ENCODE data around the gene ZDHHC14.
"Not testable (repeated sequence)": the region's sequence is repeated elsewhere in the genome, so short reads cannot be mapped to it uniquely, and the experiment has no call there.

ZDHHC14 gene

DNA sequence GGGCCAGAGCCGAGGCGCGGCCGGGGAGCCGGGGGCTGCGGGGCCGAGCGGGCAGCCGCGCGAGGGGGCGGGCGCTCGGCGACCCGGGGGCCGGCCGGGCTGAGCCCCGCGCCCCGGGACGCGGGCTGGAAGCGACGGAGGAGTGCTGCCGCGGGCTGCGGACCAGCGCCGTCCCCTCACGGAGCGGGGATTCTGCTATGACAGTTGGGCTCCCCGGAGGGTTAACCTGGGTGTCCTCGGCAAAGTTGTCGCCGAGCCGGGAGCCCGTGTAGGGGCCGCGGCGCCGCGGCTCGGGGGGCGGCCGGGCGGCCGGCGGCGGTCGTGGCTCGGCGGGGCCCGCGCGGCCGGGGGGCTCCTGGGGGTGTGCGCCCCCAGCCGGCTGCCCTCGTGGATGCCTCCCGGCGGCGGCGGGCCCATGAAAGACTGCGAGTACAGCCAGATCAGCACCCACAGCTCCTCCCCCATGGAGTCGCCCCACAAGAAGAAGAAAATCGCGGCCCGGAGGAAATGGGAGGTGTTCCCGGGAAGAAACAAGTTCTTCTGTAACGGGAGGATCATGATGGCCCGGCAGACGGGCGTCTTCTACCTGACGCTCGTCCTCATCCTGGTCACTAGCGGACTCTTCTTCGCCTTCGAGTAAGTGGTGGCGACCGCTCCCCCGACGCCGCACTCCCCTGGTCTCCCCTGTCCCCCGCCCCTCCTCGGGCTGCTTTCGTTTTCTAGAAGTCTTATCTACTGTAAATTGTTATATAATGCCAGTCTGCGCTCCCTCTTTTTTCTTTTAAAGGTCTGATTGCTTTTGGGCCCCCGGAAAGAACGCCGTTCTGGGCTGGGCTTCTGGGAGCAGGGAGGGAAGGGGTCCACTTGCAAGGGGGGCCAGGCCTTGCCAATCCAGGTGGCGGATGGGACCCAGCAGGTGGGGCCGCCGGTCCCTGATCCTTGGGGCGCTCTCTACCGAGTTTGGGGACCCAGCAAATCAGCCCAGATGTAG is 936 bp downstream of the ZDHHC14 start:
- DNase-seq = no peak

DNA sequence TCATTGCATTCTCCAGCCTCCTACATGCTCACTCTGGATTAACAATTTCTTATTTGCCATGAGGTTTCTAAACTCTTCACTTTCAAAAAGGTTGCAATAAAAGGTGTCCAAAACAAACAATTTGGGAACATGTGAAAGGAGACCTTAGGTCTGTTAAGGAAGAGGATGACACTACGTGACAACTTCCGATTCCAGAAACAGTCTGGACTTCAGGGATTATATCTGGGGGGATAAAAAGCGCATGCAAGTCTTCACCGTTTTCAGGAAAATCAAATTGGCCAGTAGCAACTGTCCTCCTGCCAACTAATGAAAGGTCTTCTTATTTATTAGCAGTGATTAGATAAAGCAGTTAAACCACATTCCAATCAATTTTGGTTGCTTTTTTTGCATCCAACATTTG is 1.8 kb downstream of the ZDHHC14 start:
- DNase-seq = no peak

DNA sequence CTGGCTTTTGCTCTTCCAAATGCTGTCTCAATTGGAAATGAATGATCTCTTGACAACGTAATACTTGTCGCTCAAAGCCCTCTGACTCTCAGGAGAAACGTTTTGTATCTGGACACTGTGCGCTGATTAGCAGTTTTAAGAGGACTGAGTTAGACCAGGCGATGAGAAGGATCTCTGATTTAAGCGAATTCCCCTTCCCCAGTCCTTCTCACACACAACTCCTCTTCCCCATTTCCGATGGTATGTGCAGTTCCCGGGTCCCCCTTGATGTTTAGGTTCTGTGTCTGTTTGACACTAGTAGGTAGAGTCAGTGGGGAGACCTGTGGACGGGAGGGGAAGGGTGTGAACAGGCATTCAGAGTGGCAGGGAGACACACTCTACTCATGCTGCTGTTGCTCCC is 2.5 kb downstream of the ZDHHC14 start:
- no peak for DNase-seq

DNA sequence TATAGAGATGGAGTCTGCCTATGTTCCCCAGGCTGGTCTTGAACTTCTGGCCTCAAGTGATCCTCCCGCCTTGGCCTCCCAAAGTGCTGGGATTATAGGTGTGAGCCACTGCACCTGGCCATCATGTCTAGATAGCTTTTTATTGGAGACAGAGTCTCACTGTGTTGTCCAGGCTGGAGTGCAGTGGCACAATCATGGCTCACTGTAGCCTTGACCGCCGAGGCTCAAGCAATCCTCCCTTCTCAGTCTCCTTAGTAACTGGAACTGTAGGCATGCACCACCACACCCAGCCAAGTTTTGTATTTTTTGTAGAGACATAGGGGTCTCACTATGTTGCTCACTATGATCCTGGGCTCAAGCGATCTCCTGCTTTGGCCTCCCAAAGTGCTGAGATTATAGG is 4.0 kb downstream of the ZDHHC14 start:
- DNase-seq = not testable (repeated sequence)

DNA sequence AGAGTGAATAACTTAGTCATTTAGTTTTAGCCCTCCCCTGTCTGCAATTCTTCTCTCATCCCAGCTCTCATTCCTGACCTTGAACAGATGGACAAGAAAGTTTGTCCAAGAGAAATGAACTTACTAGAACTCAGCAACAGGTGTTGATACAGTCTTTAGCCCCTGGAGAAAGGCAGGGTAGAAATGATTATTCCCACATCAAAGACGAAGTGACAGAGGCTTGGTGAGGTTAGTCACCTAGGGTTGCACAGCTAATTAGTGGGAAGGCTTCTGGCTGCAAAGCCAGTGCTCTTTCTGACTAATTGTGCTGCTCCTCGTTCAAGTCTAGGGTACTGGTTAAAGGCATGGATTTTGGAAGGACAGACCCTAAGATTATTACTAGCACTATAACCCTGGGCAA is 4.5 kb downstream of the ZDHHC14 start:
- DNase-seq = no peak

DNA sequence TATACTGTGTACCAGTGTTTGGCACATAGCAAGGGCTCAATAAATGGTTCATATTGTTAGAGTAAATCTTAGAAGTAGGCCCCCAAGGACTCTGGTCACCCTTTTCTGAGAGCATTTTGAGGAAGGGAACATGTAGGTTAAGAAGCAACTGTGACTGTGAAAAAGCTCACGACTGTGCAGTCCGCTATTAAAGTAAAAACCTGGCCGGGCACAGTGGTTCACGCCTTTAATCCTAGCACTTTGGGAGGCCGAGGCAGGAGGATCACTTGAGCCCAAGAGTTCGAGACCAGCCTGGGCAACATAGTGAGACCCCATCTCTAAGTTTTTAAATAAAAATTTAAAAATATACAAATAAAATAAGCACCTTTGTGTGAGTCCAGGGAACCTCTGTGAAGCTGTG is 5.0 kb downstream of the ZDHHC14 start:
- no peak for DNase-seq

DNA sequence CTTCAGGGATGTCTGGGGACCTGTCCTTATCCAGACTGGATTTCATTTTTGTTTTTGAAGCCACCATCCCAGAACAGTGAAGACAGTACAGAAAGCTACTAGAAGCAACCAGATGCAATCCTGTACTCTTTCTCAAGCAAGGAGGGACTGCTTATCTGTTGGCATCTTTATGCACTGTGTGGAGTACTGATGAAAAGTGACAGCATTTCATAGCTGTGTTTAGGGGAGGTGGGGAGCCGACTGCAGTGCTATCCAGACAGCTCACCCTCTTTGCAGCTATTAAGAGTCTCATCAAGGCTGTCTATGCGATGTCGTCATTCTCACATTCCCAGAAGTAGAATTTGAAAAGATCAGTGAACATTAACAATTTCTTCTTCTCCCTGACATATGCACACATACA is 5.5 kb downstream of the ZDHHC14 start:
- DNase-seq = no peak

DNA sequence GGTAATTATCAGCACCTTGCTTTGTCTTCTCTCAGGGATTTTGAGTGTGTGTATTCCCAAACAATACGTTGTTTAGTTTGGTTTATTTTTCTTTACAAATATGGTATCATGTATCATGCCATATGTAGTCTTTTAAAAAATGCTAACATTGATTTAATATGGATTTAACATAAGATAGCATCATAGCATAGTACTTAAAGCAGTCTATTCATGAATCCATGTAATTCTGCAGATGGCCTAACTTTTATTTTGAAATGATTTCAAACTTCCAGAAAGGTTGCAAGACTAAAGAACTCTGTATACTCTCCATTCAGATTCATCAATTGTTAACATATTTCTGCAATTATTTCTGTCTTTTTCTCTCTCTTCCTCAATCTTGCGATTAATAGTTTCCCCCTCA is 7.9 kb downstream of the ZDHHC14 start:
- DNase-seq = no peak

DNA sequence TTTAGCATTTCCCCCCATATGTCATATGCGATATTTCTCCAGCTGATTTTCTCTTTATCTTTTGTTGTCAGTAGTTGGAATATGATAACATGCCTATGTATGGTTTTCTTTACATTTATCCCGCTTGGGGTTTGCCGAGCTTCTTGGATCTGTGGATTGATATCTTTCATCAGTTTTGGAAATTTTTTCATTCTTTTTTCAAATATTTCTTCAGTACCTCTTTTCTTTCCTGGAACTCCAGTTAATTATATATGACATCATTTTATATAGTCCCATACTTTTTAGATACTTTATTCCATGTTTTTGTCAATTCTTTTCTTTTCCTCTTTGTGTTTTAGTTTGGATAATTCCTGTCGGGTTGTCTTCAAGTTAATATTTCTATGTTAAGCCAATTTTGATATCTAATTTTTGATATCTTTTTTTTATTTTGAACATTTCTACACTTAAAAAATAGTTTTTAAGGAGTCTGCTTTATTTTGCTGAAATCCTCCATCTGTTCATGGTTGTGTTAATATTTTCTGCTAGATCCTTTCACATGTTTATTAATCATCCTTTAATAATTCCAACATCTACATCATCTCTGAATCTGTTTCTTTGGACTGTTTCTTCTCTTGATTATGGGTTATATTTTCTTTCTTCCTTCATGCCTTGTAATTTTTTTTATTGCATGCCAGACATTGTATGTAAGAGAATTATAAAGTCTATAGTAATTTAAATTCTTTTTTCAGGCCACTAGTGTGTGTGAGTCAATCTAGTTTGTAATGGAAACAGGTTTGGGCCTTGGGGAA is 9.5 kb downstream of the ZDHHC14 start:
- DNase-seq = no peak

DNA sequence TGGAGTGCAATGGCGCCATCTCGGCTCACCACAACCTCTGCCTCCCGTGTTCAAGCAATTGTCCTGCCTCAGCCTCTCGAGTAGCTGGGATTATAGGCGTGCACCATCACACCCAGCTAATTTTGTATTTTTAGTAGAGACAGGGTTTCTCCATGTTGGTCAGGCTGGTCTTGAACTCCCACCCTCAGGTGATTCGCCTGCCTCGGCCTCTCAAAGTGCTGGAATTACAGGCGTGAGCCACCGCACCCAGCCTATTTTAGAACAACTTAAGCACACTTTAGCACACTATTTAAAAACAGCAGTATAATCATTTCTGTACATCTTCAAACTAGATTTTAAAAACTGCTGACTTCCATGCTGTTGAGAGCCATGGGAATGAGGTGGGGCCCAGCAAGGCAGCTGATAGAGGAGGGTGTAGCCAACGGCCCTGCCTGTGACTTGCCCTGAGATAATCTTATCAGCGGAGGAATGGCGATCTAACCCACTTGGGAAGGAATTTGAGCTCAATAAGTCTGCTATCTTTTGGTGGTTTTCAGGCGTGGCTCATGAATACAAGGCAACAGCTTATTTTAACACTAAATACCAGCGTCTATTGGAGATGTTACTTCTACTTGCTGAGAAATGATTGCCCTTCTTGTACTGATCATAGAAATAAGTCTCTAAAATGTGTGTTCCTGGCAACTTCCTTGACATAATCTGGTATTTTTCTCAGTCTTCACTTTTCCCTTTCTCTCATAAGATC is 12.1 kb downstream of the ZDHHC14 start:
- DNase-seq = no peak

DNA sequence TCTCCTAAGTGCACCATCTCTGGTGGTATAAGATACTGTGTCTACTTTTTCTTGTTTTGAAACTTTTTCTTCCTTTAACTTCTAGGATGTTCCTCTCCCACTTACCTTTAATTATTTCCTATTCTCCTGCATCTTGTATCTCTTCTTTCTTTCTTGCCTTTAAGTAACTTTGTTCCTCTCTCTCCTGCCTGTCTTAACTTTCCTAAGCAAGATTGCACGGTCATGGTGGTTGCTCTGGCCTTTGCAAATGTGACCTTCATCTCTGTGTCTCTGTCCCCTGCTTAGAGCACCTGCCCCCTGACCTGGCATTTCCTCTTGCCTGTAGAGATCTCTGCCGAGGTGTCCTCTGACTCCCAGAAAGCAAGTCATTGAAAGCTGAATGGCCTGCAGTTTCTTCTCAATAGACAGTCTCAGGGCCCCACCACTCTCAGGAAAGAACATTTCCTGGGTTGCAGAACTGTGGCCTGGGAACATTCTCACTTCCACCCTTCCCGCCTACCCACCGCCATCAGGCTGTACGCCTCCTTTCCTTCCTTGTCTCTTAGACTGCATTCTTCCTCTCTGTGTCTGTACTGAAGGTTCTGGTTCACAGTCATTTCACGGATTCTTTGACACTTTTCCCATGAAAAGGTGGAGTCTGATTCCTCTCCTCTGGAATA is 12.8 kb downstream of the ZDHHC14 start:
- no peak for DNase-seq

DNA sequence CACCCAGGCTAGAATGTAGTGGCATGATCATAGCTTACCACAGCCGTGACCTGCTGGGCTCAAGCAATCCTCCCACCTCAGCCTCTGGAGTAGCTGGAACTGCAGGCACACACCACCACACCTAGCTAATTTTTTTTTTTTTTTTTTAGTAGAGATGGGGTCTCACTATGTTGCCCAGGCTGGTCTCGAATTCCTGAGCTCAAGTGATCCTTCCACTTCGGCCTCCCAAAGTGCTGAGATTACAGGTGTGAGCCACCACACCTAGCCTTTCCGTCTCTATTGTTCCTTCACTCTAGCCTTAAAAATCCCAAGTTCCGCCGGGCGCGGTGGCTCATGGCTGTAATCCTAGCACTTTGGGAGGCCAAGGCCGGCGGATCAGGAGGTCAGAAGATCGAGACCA is 14.2 kb downstream of the ZDHHC14 start:
- DNase-seq = not testable (repeated sequence)

DNA sequence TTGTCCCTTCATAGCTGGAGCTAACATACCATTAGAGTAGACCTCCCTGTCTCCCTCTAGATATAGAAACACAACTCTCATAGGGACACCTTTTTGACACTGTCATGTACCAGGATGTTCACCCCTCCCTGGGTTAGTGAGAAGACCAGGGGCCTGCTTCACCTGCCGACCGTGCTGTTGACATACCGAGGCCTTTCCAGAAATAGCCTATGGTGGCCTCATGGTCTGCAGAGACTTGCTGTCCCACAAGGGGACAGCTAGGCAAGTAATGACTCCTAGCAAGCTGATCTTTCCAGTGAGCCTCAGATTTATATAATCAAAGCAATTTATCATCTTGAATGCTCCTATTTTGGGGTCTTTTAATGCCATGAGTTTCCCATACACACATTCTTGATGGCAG is 15.0 kb downstream of the ZDHHC14 start:
- no peak for DNase-seq

DNA sequence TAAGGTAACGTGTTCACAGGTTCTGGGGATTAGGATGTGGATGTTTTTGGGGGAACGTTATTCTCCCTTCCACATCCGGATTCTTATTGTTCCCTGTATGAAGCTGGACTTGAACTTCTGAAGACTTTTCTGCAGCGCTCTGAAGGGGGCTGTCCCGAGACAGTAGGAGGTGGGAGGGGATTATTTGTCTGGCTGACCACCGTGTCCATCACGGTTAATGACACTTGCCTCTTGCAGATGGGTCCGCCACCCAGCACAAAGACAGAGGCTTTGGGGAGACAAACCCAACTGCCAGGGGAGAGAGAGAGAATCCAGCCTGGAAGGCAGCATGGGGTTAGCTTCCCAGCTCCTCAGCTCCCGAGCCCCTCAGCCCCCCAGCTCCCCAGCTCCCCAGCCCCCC is 16.7 kb downstream of the ZDHHC14 start:
- DNase-seq = no peak

DNA sequence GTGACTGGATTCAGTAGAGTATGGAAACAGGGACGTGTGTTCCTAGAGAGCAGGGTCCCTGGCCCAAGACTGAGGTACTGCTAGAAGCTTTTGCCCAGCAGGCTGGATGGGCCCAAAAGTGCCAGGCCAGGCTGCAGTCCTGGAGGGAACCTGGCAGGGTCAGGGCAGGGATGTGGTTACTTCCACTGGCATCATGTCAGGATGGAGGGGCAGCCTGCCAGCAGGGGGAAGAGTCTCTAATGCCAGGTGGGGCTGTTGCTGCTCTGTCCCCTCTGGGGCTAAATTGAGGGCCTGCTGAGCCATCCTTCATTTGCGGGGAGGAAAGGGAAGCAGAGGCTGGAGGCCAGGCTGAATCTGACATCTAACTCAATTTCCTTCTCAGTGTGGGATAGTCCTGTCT is 17.2 kb downstream of the ZDHHC14 start:
- DNase-seq = no peak

DNA sequence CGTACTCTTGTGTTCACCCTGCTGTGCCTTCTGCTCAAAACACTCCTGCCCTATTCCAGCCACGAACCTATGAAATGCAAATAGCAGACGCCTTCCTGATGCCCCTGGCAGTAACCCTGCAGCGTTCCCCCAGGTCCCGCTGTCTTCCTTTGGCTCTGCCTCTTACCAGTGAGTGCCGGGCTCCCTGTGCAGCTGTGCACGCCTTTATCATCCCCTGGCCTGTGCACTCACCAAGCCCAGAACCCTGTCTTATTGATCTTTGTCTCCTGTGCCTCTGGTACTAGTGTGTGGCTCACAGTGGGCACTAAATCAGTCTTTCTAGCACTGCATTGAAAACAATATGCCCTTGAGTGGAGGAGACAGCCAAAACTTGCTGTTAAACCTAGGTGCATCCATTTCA is 19.7 kb downstream of the ZDHHC14 start:
- no peak for DNase-seq

DNA sequence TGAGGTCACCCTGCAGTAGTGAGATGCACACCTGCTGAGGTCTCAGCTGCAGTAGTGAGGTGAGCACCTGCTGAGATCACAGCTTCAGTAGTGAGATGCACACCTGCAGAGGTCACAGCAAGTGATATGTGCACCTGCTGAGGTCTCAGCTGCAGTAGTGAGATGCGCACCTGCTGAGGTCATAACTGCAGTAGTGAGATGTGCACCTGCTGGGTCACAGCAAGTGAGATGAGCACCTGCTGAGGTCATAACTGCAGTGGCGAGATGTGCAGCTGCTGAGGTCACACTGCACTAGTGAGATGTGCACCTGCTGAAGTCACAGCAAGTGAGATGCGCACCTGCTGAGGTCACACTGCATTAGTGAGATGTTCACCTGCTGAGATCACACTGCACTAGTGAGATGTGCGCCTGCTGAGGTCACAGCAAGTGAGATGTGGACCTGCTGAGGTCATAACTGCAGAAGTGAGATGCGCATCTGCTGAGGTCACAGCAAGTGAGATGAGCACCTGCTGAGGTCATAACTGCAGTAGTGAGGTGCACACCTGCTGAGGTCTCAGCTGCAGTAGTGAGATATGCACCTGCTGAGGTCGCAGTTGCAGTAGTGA is 20.8 kb downstream of the ZDHHC14 start:
- DNase-seq = no peak

DNA sequence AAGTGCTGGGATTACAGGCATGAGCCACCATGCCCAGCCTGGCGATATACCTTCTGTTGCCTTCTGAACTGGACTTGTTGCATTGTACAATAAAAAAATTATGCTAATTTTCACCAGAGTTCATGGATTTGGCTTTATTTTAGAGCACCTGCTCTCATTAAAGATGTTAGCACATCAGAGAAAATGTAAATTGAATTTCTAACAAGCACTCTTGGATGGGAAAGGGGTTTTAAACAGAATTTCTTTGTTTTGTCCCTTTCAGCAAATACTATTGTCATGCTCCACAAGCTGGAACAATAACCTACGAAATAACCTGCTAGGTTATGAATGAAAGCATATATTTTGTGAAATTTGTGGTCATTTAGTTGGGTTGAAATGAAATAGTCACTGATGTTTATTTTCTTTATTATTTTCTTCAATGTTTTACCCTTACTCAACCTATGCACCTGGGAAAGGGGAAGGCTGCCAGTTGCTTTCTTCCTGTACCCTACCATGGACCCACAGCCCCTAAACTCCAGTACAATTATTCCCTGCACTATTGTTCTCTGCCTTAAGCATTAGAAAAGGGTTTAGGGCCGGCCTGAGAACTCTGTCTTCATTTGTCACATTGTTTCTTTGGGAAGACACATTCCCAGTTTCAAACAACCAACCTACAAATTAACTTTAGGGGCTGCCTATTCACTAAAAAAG is 22.2 kb downstream of the ZDHHC14 start:
- no peak for DNase-seq

DNA sequence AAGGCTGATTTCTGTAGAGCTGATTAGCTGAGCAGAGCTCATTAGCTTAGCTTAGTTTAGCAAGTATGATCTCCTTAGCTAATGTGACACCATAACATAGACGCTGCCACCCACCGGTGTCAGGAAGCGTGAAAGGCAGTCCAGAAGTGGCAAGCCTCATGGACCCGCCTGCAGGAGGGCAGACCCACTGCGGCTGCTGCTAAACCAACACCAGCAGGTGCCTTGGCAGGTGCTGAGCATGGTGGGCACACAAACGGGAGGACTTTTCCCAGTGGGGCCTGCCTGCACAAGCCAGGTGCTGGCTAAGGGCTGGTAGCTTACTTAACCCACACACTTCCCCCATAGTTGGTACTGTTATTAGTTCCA is 22.7 kb downstream of the ZDHHC14 start:
- DNase-seq = no peak

DNA sequence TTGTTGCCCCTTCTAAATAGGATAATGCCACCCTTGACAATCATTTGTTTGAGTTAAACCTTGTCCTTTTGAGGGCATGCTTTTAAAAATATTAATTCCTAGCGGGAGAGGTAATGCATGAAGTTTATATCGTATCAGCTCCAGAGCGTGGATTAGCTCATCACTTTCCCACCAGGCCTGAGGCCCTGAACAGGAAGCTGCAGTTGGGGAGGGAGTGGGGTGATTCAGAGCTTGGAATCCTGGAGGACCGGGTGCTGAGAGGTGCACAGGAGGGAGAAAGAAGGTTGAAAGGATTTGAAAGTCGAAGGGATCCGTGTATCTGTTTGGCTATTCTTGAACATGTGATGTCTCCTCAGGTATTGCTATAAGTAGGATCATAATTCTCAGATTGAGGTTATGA is 25.0 kb downstream of the ZDHHC14 start:
- no peak for DNase-seq

DNA sequence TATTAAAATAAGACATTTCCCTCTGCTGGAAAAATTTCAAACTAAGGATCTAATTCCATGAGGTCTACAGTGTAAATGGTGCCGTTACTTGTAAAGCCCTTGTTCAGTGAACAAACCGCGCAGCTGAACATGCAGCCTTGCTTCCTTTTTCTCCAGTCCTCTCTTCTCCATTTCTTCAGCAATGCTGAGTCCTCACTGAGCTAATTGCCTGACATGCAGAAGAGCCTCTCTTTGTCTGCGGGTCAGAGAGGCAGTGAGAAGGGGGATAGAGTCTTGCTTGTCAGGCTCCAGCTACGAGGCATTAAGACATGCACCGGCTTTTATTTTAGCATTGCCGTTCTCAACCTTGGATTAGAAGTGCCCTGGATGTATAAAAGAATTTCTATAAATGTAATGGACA is 25.7 kb downstream of the ZDHHC14 start:
- DNase-seq = no peak

DNA sequence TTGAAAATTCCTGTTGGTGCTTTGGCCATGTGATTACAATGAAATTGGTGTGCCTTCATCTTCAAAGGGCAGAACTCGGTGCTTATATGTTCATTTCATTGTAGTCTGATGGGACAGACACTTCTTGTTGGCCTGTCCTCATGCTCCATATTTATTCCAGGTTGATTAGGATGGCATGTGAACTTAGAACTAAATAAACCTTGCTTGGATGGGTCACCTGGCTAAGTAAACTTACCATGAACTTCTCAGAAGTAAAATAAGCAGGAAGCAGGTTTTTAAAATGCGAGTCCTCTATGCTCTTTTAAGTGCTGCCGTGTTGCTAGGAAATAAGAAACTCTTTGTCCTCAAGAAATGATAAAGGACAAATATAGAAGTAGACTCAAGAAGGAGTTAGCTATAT is 26.7 kb downstream of the ZDHHC14 start:
- DNase-seq = no peak
